HEK293T (cell line): Measurements from ENCODE around the gene MKRN2.

Experiments
- ARNT ChIP-seq: fragments of 450-650 bp; IDR thresholded peaks from 2 replicates; pipeline ENCODE4 v1.6.1; 2017; ENCODE audit warnings: mild to moderate bottlenecking
- BHLHE40 ChIP-seq: fragments of 450-650 bp; IDR thresholded peaks from 2 replicates; pipeline ENCODE4 v1.6.1; 2016; ENCODE audit warnings: mild to moderate bottlenecking, moderate library complexity, borderline replicate concordance
- L3MBTL2 ChIP-seq: fragments of 450-650 bp; conservative IDR thresholded peaks from 2 replicates; pipeline ENCODE4 v1.6.1; 2016; ENCODE audit warnings: mild to moderate bottlenecking
- SP1 ChIP-seq: fragments of 450-650 bp; IDR thresholded peaks from 2 replicates; pipeline ENCODE4 v1.6.1; 2017
- SUZ12 ChIP-seq: fragments of 450-650 bp; IDR thresholded peaks from 2 replicates; pipeline ENCODE4 v1.6.1; 2016; ENCODE audit warnings: mild to moderate bottlenecking
- TARDBP ChIP-seq: fragments of 450-650 bp; IDR thresholded peaks from 2 replicates; pipeline ENCODE4 v1.6.1; 2016
- TF ChIP-seq, protein P1 (sequence below): fragments of 450-650 bp; IDR thresholded peaks from 2 replicates; pipeline ENCODE4 v1.6.1; 2016

DNA sequence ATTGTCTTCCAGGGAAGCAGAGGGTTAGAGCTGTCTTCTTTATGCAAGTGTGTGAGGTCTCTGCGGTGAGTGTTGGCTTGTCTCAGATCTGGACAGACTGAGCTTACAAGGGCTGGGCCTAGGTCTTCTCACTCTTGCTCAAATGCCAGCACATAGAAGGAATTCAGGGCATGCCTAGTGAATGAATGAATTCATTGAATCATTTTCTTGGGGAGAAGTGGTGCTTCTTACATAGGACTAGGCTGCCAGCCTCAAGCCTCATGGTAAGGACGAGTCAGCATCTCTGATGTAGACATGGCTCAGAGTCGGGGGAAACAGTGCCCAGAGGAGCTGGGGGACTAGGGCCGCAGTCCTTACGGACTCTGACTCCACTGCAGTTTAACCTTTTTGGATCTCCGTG, 17.2 kb downstream of the MKRN2 start:
- TF ChIP-seq, protein P1, sequence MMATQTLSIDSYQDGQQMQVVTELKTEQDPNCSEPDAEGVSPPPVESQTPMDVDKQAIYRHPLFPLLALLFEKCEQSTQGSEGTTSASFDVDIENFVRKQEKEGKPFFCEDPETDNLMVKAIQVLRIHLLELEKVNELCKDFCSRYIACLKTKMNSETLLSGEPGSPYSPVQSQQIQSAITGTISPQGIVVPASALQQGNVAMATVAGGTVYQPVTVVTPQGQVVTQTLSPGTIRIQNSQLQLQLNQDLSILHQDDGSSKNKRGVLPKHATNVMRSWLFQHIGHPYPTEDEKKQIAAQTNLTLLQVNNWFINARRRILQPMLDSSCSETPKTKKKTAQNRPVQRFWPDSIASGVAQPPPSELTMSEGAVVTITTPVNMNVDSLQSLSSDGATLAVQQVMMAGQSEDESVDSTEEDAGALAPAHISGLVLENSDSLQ = no peak
- TF ChIP-seq SUZ12 (no peak), SP1 (no peak), TARDBP (no peak), L3MBTL2 (no peak), ARNT (no peak), BHLHE40 (no peak)
